Neural progenitor cell (in vitro differentiated cells): Measurements from ENCODE around the gene DCUN1D5.

ENCODE experiments used
- CTCF ChIP-seq: fragments of 200-600 bp; sonication (generic); IDR thresholded peaks from 2 replicates; pipeline ENCODE4 v1.5.1; 2017; ENCODE audit warnings: antibody characterized with exemption, mild to moderate bottlenecking
- EZH2 ChIP-seq: fragments of 200-600 bp; sonication (generic); IDR thresholded peaks from 2 replicates; pipeline ENCODE4 v1.6.1; 2017; ENCODE audit warnings: antibody characterized with exemption, mild to moderate bottlenecking, moderate library complexity
- EZH2phosphoT487 ChIP-seq: fragments of 200-600 bp; sonication (generic); IDR thresholded peaks from 2 replicates; pipeline ENCODE4 v1.6.1; 2017; ENCODE audit warnings: antibody characterized with exemption

- TF ChIP-seq CTCF (no peak), EZH2phosphoT487 (no peak), EZH2 (no peak)
These were observed 19.4 kb upstream of the DCUN1D5 start for GRCh38 chr11:103111400-103111799.
